ENCODE data around the gene LRRTM1. TPM values are rescaled to one million over a fixed set of nuclear protein-coding genes. Genes with fewer than 3 reads are reported as not detected.

LRRTM1 gene
- total and polyA plus RNA-seq, 8 donors: 0.04 to 0.63 (median 0.09) TPM; not detected in 4

DNA sequence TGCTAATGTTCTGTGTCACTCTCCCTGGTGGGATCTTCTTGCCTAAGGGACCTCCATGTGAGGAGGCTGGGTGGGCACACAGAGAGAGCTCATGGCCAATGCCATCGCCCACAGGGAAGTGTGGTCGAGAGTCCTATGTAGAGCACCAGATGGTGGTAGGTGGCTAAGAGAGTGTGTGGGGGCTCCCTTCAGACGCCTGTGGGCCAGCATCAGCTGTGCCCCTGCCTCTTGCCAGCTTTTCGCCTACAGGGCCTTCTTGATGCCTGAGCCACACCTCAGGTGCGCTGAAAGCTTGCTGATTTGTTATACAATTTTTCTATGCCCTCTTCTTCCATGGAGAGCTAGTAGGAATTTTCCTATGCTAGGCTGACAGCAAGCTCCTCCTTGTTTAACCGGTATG lies 38.3 kb downstream of the LRRTM1 start:
- H3K9me3 ChIP-seq: no peaks in the 10 kb centered on the region
- no peak for FAIRE-seq
- no peak for TF ChIP-seq CTCF (IDR thresholded peaks at IDR 0.05)
- 55 to 66% methylated on average over 6 of the region's 6 CpGs for WGBS, 2 donors
- H3K27ac ChIP-seq: no peak overlapping the region
- intact Hi-C loops (cut with DNase I): no loop called here
- no peaks in the 10 kb centered on the region for H3K4me1 ChIP-seq
- H3K27me3 ChIP-seq: no peaks in the 10 kb centered on the region
- H3K4me3 ChIP-seq: no peak overlapping the region
- peak in 1 of 6 donors; percentile 28 for DNase-seq
- ATAC-seq: no peak
- no peaks in the 10 kb centered on the region for H3K36me3 ChIP-seq

- ATAC-seq: no peak
- 57 to 72% methylated on average over 3 of the region's 3 CpGs for WGBS, 2 donors
These were observed 45.3 kb downstream of the LRRTM1 start for GRCh38 chr2:80259292-80259691.

GRCh38 chr2:80258793-80259192 lies 45.8 kb downstream of the LRRTM1 start:
- DNase-seq (no peak), FAIRE-seq (no peak), ATAC-seq (no peak)
- no peaks in the 10 kb centered on the region for H3K9me3 ChIP-seq
- H3K27ac ChIP-seq: no peak overlapping the region
- no peaks in the 10 kb centered on the region for H3K4me1 ChIP-seq
- H3K4me3 ChIP-seq: no peak overlapping the region
- 61 to 76% methylated on average over 5 of the region's 5 CpGs for WGBS, 2 donors
- TF ChIP-seq CTCF (IDR thresholded peaks at IDR 0.05): no peak
- H3K27me3 ChIP-seq: no peaks in the 10 kb centered on the region
- H3K36me3 ChIP-seq: no peaks in the 10 kb centered on the region
- intact Hi-C loops (cut with DNase I): no loop called here

More at GRCh38 chr2:80259292-80259691, 45.3 kb downstream of the LRRTM1 start:
- intact Hi-C loops (cut with DNase I): no loop called here
- no peaks in the 10 kb centered on the region for H3K36me3 ChIP-seq
- H3K27ac ChIP-seq: no peak overlapping the region
- no peaks in the 10 kb centered on the region for H3K4me1 ChIP-seq
- no peak for DNase-seq
- no peak overlapping the region for H3K4me3 ChIP-seq
- no peaks in the 10 kb centered on the region for H3K9me3 ChIP-seq
- H3K27me3 ChIP-seq: no peaks in the 10 kb centered on the region
- TF ChIP-seq CTCF (IDR thresholded peaks at IDR 0.05): no peak
- FAIRE-seq: no peak

GRCh38 chr2:80258341-80258740 lies 46.2 kb downstream of the LRRTM1 start:
- no peaks in the 10 kb centered on the region for H3K9me3 ChIP-seq
- DNase-seq (no peak), ATAC-seq (no peak), FAIRE-seq (no peak)
- WGBS, 2 donors: 55 to 77% methylated on average over 5 of the region's 5 CpGs
- H3K27ac ChIP-seq: no peak overlapping the region
- no peaks in the 10 kb centered on the region for H3K27me3 ChIP-seq
- no peaks in the 10 kb centered on the region for H3K36me3 ChIP-seq
- no peak overlapping the region for H3K4me3 ChIP-seq
- intact Hi-C loops (cut with DNase I): no loop called here
- no peak for TF ChIP-seq CTCF (IDR thresholded peaks at IDR 0.05)
- no peaks in the 10 kb centered on the region for H3K4me1 ChIP-seq

DNA sequence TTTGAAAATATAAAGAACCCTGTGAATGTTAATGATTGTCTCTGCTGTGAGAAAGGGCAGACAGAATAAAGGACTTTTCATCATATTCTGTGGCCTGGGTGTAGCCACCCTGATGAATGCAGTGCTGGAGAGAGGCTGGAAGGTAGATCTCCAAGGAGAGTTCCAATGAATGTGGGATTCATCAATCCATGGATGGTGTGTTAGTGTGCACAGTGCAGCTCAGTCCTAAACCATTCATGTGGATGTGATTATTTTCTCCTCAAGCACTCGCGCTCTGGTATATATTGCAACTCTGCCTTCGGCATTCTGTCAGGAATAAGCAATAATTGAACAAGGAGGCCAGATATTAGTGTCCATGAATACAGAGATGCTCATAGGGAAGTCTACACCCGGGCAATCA lies 47.1 kb downstream of the LRRTM1 start:
- WGBS, 2 donors: 71 to 81% methylated on average over 4 of the region's 4 CpGs
- Histone ChIP-seq H3K9me3 (no peaks in the 10 kb centered on the region), H3K4me3 (no peak overlapping the region), H3K27me3 (no peaks in the 10 kb centered on the region), H3K4me1 (no peaks in the 10 kb centered on the region), H3K27ac (no peak overlapping the region), H3K36me3 (no peaks in the 10 kb centered on the region)
- DNase-seq: no peak
- intact Hi-C loops (cut with DNase I): no loop called here
- no peak for TF ChIP-seq CTCF (IDR thresholded peaks at IDR 0.05)
- no peak for FAIRE-seq
- no peak for ATAC-seq

Data from pancreas (tissue), 10 donors.